Measurements from ENCODE around the gene AMOT.

DNA sequence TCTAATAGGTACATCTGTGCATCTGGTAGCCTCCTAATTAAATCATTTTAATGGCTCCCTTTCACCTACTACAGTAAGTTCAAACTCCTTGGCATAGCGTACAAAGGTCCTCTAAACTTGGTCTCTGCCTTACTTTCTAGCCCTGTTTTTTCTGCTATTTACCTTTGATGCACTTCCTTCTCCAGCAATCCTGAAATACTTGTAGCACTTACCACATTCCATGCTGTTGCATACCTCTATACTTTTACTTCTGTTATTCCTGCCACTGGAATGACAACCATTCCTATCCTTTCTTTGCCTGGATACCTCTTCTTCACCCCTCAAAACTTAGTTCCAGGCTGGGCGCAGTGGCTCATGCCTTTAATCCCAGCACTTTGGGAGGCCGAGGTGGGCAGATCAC lies 104.3 kb downstream of the AMOT start:
- TF ChIP-seq EP300 (IDR thresholded peaks at IDR 0.05; ENCODE audit: borderline replicate concordance in 1 of 2, control insufficient read depth in 1 of 2, low read depth in 2 of 2, low read length in 2 of 2), result no peak
- TF ChIP-seq PKNOX1 (IDR thresholded peaks at IDR 0.05), result no peak
- TF ChIP-seq POLR2AphosphoS5 (IDR thresholded peaks at IDR 0.05; ENCODE audit: low read length), result no peak
- no peak for TF ChIP-seq ZNF384 (IDR thresholded peaks at IDR 0.05; ENCODE audit: borderline replicate concordance, low read depth, low read length)
- no peak for TF ChIP-seq FOS (IDR thresholded peaks at IDR 0.05; ENCODE audit: borderline replicate concordance, extremely low read depth, insufficient read length)
- TF ChIP-seq ATF2 (IDR thresholded peaks at IDR 0.05; ENCODE audit: low read length), result no peak
- TF ChIP-seq SIX5 (IDR thresholded peaks at IDR 0.05; ENCODE audit: low read depth, low read length, severe bottlenecking), result no peak
- no peak for TF ChIP-seq CBFB (IDR thresholded peaks at IDR 0.05; ENCODE audit: low read depth)
- no peak for TF ChIP-seq EED (IDR thresholded peaks at IDR 0.05; ENCODE audit: low read depth)
- TF ChIP-seq BRCA1 (IDR thresholded peaks at IDR 0.05; ENCODE audit: low read depth, low read length), result no peak
- no peak for TF ChIP-seq SIN3A (IDR thresholded peaks at IDR 0.05; ENCODE audit: low read depth, low read length)
